Neural progenitor cell (in vitro differentiated cells): ENCODE results near the gene NBAS. TPM values are rescaled to one million over a fixed set of nuclear protein-coding genes. Genes with fewer than 3 reads are reported as not detected.

Experiments
- DNase-seq: peaks from one replicate; pipeline ENCODE4 v3.0.0-alpha.2; 2016; ENCODE audit warnings: low spot score
- H2AFZ ChIP-seq: fragments of 200-600 bp; sonication (generic); replicated peaks from 2 replicates; pipeline ENCODE4 v1.6.1; 2016; ENCODE audit warnings: antibody characterized with exemption
- H3F3A ChIP-seq: fragments of 200-600 bp; sonication (generic); 2 replicates; pipeline ENCODE4 v1.6.1; 2016; ENCODE audit warnings: antibody characterized with exemption, low read depth
- H3K27ac ChIP-seq: fragments of 200-600 bp; sonication (generic); 2 replicates; pipeline ENCODE4 v1.5.1; 2016; ENCODE audit warnings: mild to moderate bottlenecking
- H3K27me3 ChIP-seq: fragments of 200-600 bp; sonication (generic); 2 replicates; pipeline ENCODE4 v1.6.1; 2016; ENCODE audit warnings: mild to moderate bottlenecking, moderate library complexity
- H3K36me3 ChIP-seq: fragments of 200-600 bp; sonication (generic); 2 replicates; pipeline ENCODE4 v1.5.1; 2016
- H3K4me1 ChIP-seq: fragments of 200-600 bp; sonication (generic); 2 replicates; pipeline ENCODE4 v1.6.1; 2016; ENCODE audit warnings: mixed run types
- H3K4me2 ChIP-seq: fragments of 200-600 bp; sonication (generic); 2 replicates; pipeline ENCODE4 v1.6.1; 2016
- H3K4me3 ChIP-seq: fragments of 200-600 bp; sonication (generic); 2 replicates; pipeline ENCODE4 v1.5.1; 2016
- H3K79me2 ChIP-seq: fragments of 200-600 bp; sonication (generic); 2 replicates; pipeline ENCODE4 v1.6.1; 2016; ENCODE audit warnings: low read depth
- H3K9ac ChIP-seq: fragments of 200-600 bp; sonication (generic); 2 replicates; pipeline ENCODE4 v1.6.1; 2016
- H3K9me3 ChIP-seq: fragments of 200-600 bp; sonication (generic); 2 replicates; pipeline ENCODE4 v1.5.1; 2016; ENCODE audit warnings: low read depth
- H4K20me1 ChIP-seq: fragments of 200-600 bp; sonication (generic); 2 replicates; pipeline ENCODE4 v1.6.1; 2016; ENCODE audit warnings: low read depth
- H3K27ac Mint-ChIP-seq: 3 replicates; pipeline ENCODE4 v1.8.0; 2021; ENCODE audit warnings: mixed read lengths
- H3K27me3 Mint-ChIP-seq: 2 replicates; pipeline ENCODE4 v1.8.0; 2022; ENCODE audit warnings: low read depth, mild to moderate bottlenecking, inconsistent platforms, moderate library complexity, mixed read lengths; ENCODE audit not compliant: insufficient read depth
- H3K36me3 Mint-ChIP-seq: 3 replicates; pipeline ENCODE4 v1.8.0; 2021; ENCODE audit warnings: mixed read lengths
- H3K4me1 Mint-ChIP-seq: 3 replicates; pipeline ENCODE4 v1.8.0; 2021; ENCODE audit warnings: mixed read lengths
- H3K4me3 Mint-ChIP-seq: 3 replicates; pipeline ENCODE4 v1.8.0; 2021; ENCODE audit warnings: mild to moderate bottlenecking, moderate library complexity, mixed read lengths
- H3K9me3 Mint-ChIP-seq: 3 replicates; pipeline ENCODE4 v1.8.0; 2020; ENCODE audit warnings: mixed read lengths
- EZH2 ChIP-seq: fragments of 200-600 bp; sonication (generic); IDR thresholded peaks from 2 replicates; pipeline ENCODE4 v1.6.1; 2017; ENCODE audit warnings: antibody characterized with exemption, mild to moderate bottlenecking, moderate library complexity
- EZH2phosphoT487 ChIP-seq: fragments of 200-600 bp; sonication (generic); IDR thresholded peaks from 2 replicates; pipeline ENCODE4 v1.6.1; 2017; ENCODE audit warnings: antibody characterized with exemption
- total RNA-seq: library from RNA; depleted of rRNA; stranded (reverse); fragments of >200 nt; gene quantifications from 2 replicates; pipeline ENCODE4 v1.2.3, GENCODE V29; 2015; ENCODE audit warnings: low replicate concordance
- TF ChIP-seq, protein P1 (sequence below): fragments of 200-600 bp; sonication (generic); IDR thresholded peaks from 2 replicates; pipeline ENCODE4 v1.5.1; 2017; ENCODE audit warnings: antibody characterized with exemption, mild to moderate bottlenecking

Gene NBAS
- total RNA-seq, 1 donor from 2014 or later = 58.0 TPM

DNA sequence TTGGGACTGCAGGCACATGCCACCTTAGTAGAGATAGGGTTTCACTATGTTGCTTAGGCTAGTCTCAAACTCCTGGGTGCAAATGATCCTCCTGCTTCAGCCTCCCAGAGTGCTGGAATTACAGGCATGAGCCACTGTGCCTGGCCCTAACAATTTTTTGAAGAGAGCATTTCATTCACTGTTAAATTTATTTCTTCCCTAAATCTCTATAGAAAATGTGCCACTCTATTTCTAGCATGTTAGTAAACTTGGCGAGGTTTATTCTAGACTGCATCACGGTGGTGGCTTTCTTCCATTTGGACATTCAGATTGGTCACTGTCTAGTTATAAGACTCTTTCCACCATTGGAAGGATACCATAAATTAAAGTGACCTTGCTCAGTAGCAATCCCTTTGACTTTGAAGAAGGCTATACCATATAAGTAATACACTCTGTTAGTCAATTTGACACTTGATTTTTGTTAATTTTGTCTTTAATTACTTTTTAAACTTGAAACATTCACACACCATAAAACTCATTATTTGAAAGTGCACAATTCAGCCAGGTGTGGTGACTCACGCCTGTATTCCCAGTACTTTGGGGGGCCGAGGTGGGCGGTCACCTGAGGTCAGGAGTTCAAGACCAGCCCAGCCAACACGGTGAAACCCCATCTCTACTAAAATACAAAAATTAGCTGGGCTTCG is 46.7 kb upstream of the NBAS start:
- Histone ChIP-seq H3F3A (no peaks in the 10 kb centered on the region), H3K27me3 (no peaks in the 10 kb centered on the region), H3K27ac (no peak overlapping the region), H4K20me1 (no peaks in the 10 kb centered on the region), H3K9me3 (no peaks in the 10 kb centered on the region), H3K4me3 (no peak overlapping the region), H2AFZ (no peak overlapping the region), H3K79me2 (no peaks in the 10 kb centered on the region), H3K4me2 (no peak overlapping the region), H3K9ac (no peak overlapping the region), H3K4me1 (no peaks in the 10 kb centered on the region), H3K36me3 (peaks cover 40% of the 10 kb centered on the region)
- Mint-ChIP-seq H3K9me3 (peaks cover 5% of the 10 kb centered on the region), H3K4me3 (no peak overlapping the region), H3K4me1 (no peaks in the 10 kb centered on the region), H3K27me3 (no peaks in the 10 kb centered on the region), H3K36me3 (peaks cover 42% of the 10 kb centered on the region), H3K27ac (no peak overlapping the region)
- DNase-seq = no peak
- TF ChIP-seq EZH2phosphoT487 (no peak), EZH2 (no peak)
- TF ChIP-seq, protein P1, sequence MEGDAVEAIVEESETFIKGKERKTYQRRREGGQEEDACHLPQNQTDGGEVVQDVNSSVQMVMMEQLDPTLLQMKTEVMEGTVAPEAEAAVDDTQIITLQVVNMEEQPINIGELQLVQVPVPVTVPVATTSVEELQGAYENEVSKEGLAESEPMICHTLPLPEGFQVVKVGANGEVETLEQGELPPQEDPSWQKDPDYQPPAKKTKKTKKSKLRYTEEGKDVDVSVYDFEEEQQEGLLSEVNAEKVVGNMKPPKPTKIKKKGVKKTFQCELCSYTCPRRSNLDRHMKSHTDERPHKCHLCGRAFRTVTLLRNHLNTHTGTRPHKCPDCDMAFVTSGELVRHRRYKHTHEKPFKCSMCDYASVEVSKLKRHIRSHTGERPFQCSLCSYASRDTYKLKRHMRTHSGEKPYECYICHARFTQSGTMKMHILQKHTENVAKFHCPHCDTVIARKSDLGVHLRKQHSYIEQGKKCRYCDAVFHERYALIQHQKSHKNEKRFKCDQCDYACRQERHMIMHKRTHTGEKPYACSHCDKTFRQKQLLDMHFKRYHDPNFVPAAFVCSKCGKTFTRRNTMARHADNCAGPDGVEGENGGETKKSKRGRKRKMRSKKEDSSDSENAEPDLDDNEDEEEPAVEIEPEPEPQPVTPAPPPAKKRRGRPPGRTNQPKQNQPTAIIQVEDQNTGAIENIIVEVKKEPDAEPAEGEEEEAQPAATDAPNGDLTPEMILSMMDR = no peak

DNA sequence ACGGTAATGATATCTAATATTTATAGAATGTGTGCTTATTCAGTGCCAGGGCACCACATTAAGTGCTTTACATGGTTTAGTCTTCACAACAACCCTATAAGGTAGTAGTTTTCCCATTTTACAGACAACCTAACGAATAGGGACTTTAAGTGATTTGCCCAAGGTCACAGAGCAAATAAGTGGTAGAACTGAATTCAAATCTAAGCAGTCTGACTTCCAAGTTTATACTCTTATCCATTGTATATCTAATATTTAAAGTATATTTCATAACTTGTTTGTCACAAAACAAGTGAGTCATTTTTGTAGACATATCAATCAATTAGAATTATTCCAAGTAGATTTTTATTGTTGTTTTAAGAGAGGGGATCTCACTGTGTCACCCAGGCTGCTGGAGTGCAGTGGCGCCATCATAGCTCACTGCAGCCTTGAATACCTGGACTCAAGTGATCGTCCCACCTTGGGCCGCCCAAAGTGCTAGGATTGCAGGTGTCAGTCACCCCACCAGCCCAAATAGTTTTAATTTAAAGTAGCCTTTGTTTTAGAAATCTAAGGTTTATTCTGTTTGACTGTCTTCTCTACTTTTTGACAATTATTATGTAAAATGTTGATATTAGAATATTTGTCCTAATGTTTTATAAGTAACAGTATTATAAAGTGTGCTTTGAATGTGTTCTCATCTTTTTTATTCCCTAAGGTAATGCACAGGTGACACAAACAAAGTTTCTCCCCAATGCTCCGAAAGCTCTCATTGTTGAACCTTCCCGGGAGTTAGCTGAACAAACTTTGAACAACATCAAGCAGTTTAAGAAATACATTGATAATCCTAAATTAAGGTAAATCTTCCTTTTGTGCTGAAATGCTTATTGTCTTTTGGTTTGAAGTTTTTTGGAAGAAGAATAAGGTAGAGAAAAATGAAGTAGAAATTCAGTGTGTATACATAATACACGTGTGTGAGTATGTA is 45.6 kb upstream of the NBAS start:
- Mint-ChIP-seq H3K27me3 (no peaks in the 10 kb centered on the region), H3K36me3 (peaks cover 51% of the 10 kb centered on the region), H3K4me3 (no peak overlapping the region), H3K9me3 (peaks cover 5% of the 10 kb centered on the region), H3K4me1 (no peaks in the 10 kb centered on the region), H3K27ac (no peak overlapping the region)
- H2AFZ ChIP-seq = no peak overlapping the region
- H3K4me3 ChIP-seq = no peak overlapping the region
- no peak overlapping the region for H3K9ac ChIP-seq
- no peaks in the 10 kb centered on the region for H4K20me1 ChIP-seq
- H3K4me2 ChIP-seq = no peak overlapping the region
- H3K27me3 ChIP-seq = no peaks in the 10 kb centered on the region
- H3K4me1 ChIP-seq = no peaks in the 10 kb centered on the region
- H3K36me3 ChIP-seq = peaks cover 41% of the 10 kb centered on the region
- no peaks in the 10 kb centered on the region for H3F3A ChIP-seq
- no peaks in the 10 kb centered on the region for H3K79me2 ChIP-seq
- TF ChIP-seq EZH2 (no peak), EZH2phosphoT487 (no peak)
- TF ChIP-seq, protein P1 = no peak
- H3K9me3 ChIP-seq = no peaks in the 10 kb centered on the region
- no peak overlapping the region for H3K27ac ChIP-seq
- no peak for DNase-seq

DNA sequence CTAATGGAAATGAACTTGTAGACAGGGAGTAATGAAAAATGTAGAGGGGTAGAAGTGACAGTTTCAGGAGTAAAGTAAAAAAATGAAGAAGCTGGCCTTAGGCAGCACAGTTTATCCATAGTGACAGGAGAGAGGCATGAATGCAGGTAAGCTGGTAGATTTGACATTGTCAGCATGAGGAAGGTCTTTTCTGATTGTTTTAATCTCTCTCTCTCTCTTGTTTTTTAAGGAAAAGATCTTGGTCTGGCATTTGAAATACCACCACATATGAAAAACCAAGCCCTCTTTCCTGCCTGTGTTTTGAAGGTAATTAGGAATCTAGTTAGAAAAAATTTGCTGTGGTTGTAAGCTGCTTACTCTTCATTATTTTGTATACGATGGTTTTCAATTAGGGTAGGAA is 44.6 kb upstream of the NBAS start:
- Histone ChIP-seq H3K4me1 (no peaks in the 10 kb centered on the region), H2AFZ (no peak overlapping the region), H3F3A (no peaks in the 10 kb centered on the region), H3K27ac (no peak overlapping the region), H4K20me1 (no peaks in the 10 kb centered on the region), H3K9me3 (no peaks in the 10 kb centered on the region), H3K27me3 (no peaks in the 10 kb centered on the region), H3K4me2 (no peak overlapping the region), H3K4me3 (no peak overlapping the region), H3K79me2 (no peaks in the 10 kb centered on the region), H3K9ac (no peak overlapping the region), H3K36me3 (peaks cover 44% of the 10 kb centered on the region)
- H3K36me3 Mint-ChIP-seq = peaks cover 53% of the 10 kb centered on the region
- peaks cover 5% of the 10 kb centered on the region for H3K9me3 Mint-ChIP-seq
- H3K27me3 Mint-ChIP-seq = no peaks in the 10 kb centered on the region
- no peak overlapping the region for H3K4me3 Mint-ChIP-seq
- DNase-seq = no peak
- TF ChIP-seq EZH2phosphoT487 (no peak), EZH2 (no peak)
- TF ChIP-seq, protein P1 = no peak
- no peak overlapping the region for H3K27ac Mint-ChIP-seq
- no peaks in the 10 kb centered on the region for H3K4me1 Mint-ChIP-seq
